Thyroid gland (tissue), 4 donors: ENCODE data around the gene HINT3. TPM values are rescaled to one million over a fixed set of nuclear protein-coding genes. Genes with fewer than 3 reads are reported as not detected.
"Not testable (repeated sequence)": the region's sequence is repeated elsewhere in the genome, so short reads cannot be mapped to it uniquely, and the experiment has no call there.

Experiments
- DNase-seq, 2 donors: peaks; one replicate each; pipeline ENCODE4 v3.0.0-alpha.2; 2019
- H3K27ac ChIP-seq, 3 donors: fragments of 200-600 bp; sonication (generic); 1 replicate in 2 of 3; 2 replicates in 1 of 3; pipeline ENCODE4 v1.5.1; 2016 to 2019; ENCODE audit warnings: mild to moderate bottlenecking in 1 of 3, moderate library complexity in 1 of 3
- H3K27me3 ChIP-seq: fragments of 200-600 bp; sonication (generic); one replicate; pipeline ENCODE4 v1.5.1; 2019
- H3K36me3 ChIP-seq, 2 donors: fragments of 200-600 bp; sonication (generic); one replicate each; pipeline ENCODE4 v1.5.1; 2016 to 2019
- H3K4me1 ChIP-seq, 2 donors: fragments of 200-600 bp; sonication (generic); one replicate each; pipeline ENCODE4 v1.5.1; 2017 to 2019
- H3K4me3 ChIP-seq, 3 donors: fragments of 200-600 bp; sonication (generic); replicated peaks in 1 of 3; 1 replicate in 2 of 3; 2 replicates in 1 of 3; pipeline ENCODE4 v1.5.1; 2016; ENCODE audit warnings: mild to moderate bottlenecking in 1 of 3
- H3K9me3 ChIP-seq: fragments of 200-600 bp; sonication (generic); one replicate; pipeline ENCODE4 v1.5.1; 2017
- CTCF ChIP-seq, 6 experiments: fragments of 200-600 bp in 3 of 6; fragments of 450-650 bp in 3 of 6; sonication (generic) in 3 of 6; IDR thresholded peaks; one replicate each; pipeline ENCODE4 v1.5.1; 2016 to 2019; ENCODE audit warnings: antibody characterized with exemption in 6 of 6, mild to moderate bottlenecking in 2 of 6, inconsistent platforms in 1 of 6, moderate library complexity in 1 of 6
- POLR2A ChIP-seq, 2 donors: fragments of 450-650 bp; IDR thresholded peaks; one replicate each; pipeline ENCODE4 v1.6.1; 2017; ENCODE audit warnings: antibody characterized with exemption in 2 of 2, mild to moderate bottlenecking in 2 of 2, moderate library complexity in 1 of 2
- WGBS, 2 donors: methylation state at CpG; one replicate each; pipeline ENCODE4 v1.1.5; 2017; 5-methylcytosine and 5-hydroxymethylcytosine counted together
- intact Hi-C: fragments of 100-400 bp; cut with DNase I; formaldehyde crosslinking; loops from one replicate; pipeline ENCODE4 v1.15.1; 2023
- total RNA-seq, 4 donors: library from RNA; depleted of rRNA; stranded (reverse); fragments of >200 nt; gene quantifications; one replicate each; pipeline ENCODE4 v1.2.3, GENCODE V29; 2016

Gene HINT3
- total RNA-seq, 4 donors from 2014 or later: 21.5 to 32.5 (median 26.3) TPM

- H3K9me3 ChIP-seq: no peaks in the 10 kb centered on the region
- no peak overlapping the region for H3K4me3 ChIP-seq
- WGBS, 2 donors: 90 to 94% methylated on average over 2 of the region's 2 CpGs
- intact Hi-C loops: no loop called here
- no peaks in the 10 kb centered on the region for H3K4me1 ChIP-seq
- no peaks in the 10 kb centered on the region for H3K27me3 ChIP-seq
- DNase-seq: no peak
- H3K27ac ChIP-seq: no peak overlapping the region
- peaks cover 32 to 36% of the 10 kb centered on the region in 2 donors for H3K36me3 ChIP-seq
- TF ChIP-seq CTCF (IDR thresholded peaks at IDR 0.05) (no peak), POLR2A (IDR thresholded peaks at IDR 0.05) (no peak)
Measured at GRCh38 chr6:126016591-126016990, 60.0 kb downstream of the HINT3 start.

- TF ChIP-seq CTCF (IDR thresholded peaks at IDR 0.05) (no peak), POLR2A (IDR thresholded peaks at IDR 0.05) (no peak)
- Histone ChIP-seq H3K36me3 (peaks cover 27 to 33% of the 10 kb centered on the region in 2 donors), H3K9me3 (no peaks in the 10 kb centered on the region), H3K27me3 (no peaks in the 10 kb centered on the region), H3K4me1 (no peaks in the 10 kb centered on the region), H3K27ac (no peak overlapping the region), H3K4me3 (no peak overlapping the region)
- intact Hi-C loops: no loop called here
- no peak for DNase-seq
Measured at GRCh38 chr6:126017668-126018067, 61.1 kb downstream of the HINT3 start.

GRCh38 chr6:126020305-126021050 is 63.9 kb downstream of the HINT3 start:
- H3K4me3 ChIP-seq: no peak overlapping the region
- H3K36me3 ChIP-seq: peaks cover 8 to 22% of the 10 kb centered on the region in 2 donors
- WGBS, 2 donors: 97 to 98% methylated on average over 5 of the region's 5 CpGs
- H3K27ac ChIP-seq: no peak overlapping the region
- TF ChIP-seq CTCF (IDR thresholded peaks at IDR 0.05): no peak
- intact Hi-C loops: no loop called here
- no peaks in the 10 kb centered on the region for H3K9me3 ChIP-seq
- H3K27me3 ChIP-seq: no peaks in the 10 kb centered on the region
- no peak for DNase-seq
- no peaks in the 10 kb centered on the region for H3K4me1 ChIP-seq

- H3K9me3 ChIP-seq, H3K27ac ChIP-seq, H3K4me1 ChIP-seq, H3K4me3 ChIP-seq, H3K27me3 ChIP-seq, intact Hi-C loops, DNase-seq: not testable (repeated sequence)
- 93 to 97% methylated on average over 3 of the region's 3 CpGs for WGBS, 2 donors
- H3K36me3 ChIP-seq: peaks cover 13 to 22% of the 10 kb centered on the region in 2 donors
Measured at GRCh38 chr6:126023474-126023873, 66.9 kb downstream of the HINT3 start.

GRCh38 chr6:126026001-126026400 is 69.4 kb downstream of the HINT3 start:
- WGBS, 2 donors: 90 to 93% methylated on average over 2 of the region's 2 CpGs
- intact Hi-C loops: no loop called here
- Histone ChIP-seq H3K27ac (no peak overlapping the region), H3K4me1 (no peaks in the 10 kb centered on the region), H3K9me3 (no peaks in the 10 kb centered on the region), H3K4me3 (no peak overlapping the region), H3K27me3 (no peaks in the 10 kb centered on the region), H3K36me3 (peaks cover 13 to 21% of the 10 kb centered on the region in 2 donors)
- no peak for DNase-seq
- no peak for TF ChIP-seq CTCF (IDR thresholded peaks at IDR 0.05)
- no peak for TF ChIP-seq POLR2A (IDR thresholded peaks at IDR 0.05)
